BJ (cell line): ENCODE results near the gene MYG1. TPM values are rescaled to one million over a fixed set of nuclear protein-coding genes. Genes with fewer than 3 reads are reported as not detected.
"Not testable (repeated sequence)": the region's sequence is repeated elsewhere in the genome, so short reads cannot be mapped to it uniquely, and the experiment has no call there.

Experiments used
- CTCF ChIA-PET: fragments of 350-600 bp; formaldehyde crosslinking; extraction: SDS; loops from one replicate; lab custom pipeline; 2021; ENCODE audit warnings: antibody characterized with exemption, inconsistent platforms; lab: Yijun Ruan, JAX
- POLR2A ChIA-PET: fragments of 300-600 bp; sonication (Branson Sonifier 250); formaldehyde crosslinking; extraction: SDS; loops from one replicate; lab custom pipeline; 2021; ENCODE audit warnings: antibody characterized with exemption; lab: Charles Lee
- DNase-seq: peaks from one replicate; pipeline ENCODE4 v3.0.0-alpha.2; 2011; ENCODE audit warnings: low read depth
- H3K27me3 ChIP-seq: 2 replicates; pipeline ENCODE4 v1.6.0; 2011; ENCODE audit warnings: low read length; ENCODE audit not compliant: control insufficient read depth, insufficient read depth
- H3K36me3 ChIP-seq: 2 replicates; pipeline ENCODE4 v1.5.1; 2011; ENCODE audit warnings: low read length; ENCODE audit not compliant: control insufficient read depth, insufficient read depth
- H3K4me3 ChIP-seq: 2 replicates; pipeline ENCODE4 v1.5.1; 2011; ENCODE audit warnings: low read depth, mild to moderate bottlenecking, control low read depth, low read length
- CTCF ChIP-seq: IDR thresholded peaks from 2 replicates; pipeline ENCODE4 v1.5.1; 2011; ENCODE audit warnings: low read depth, mild to moderate bottlenecking, control low read depth, inconsistent platforms, low read length, moderate library complexity; ENCODE audit not compliant: insufficient read depth
- polyA plus RNA-seq: library from polyadenylated mRNA; depleted of rRNA; stranded (reverse); fragments of >200 nt; gene quantifications from 2 replicates; pipeline ENCODE4 v1.2.3, GENCODE V29; 2011

The MYG1 gene
- polyA plus RNA-seq, 1 experiment, result 78.3 TPM

GRCh38 chr12:53295070-53295890 is 4.2 kb upstream of the MYG1 start, which contains the start of gene PFDN5:
Gene PFDN5, plus strand, starts transcription at chr12:53295542. Its CDS starts 26 bp downstream, at chr12:53295568.
- ChIA-PET CTCF (interaction anchor here (0.6 to 6.3 kb wide), 9 partner anchors 8 to 204 kb away, joined by 3 to 39 read pairs (median 5); partner anchors contain the start of genes AAAS and MAP3K12), POLR2A (interaction anchor here (1.1 kb wide), 1 partner anchor 76 kb away, joined by 6 read pairs; no protein-coding TSS in a partner anchor)
- H3K4me3 ChIP-seq, result peak within 1 kb of the TSS; percentile 69
- peak; percentile 81 for DNase-seq
- H3K27me3 ChIP-seq, result no peaks in the 10 kb centered on the region
- TF ChIP-seq CTCF, result peak; percentile 17; the same call in 1 of the 2 replicates
- no peaks in the 10 kb centered on the region; the same call in 1 of the 2 replicates for H3K36me3 ChIP-seq

GRCh38 chr12:53295891-53296219 is 3.6 kb upstream of the MYG1 start:
- POLR2A ChIA-PET, result interaction anchor here (1.1 kb wide), 1 partner anchor 77 kb away, joined by 6 read pairs; no protein-coding TSS in a partner anchor
- H3K27me3 ChIP-seq, result no peaks in the 10 kb centered on the region
- no peak for DNase-seq
- H3K4me3 ChIP-seq, result peak overlapping the region; percentile 69
- TF ChIP-seq CTCF, result no peak
- CTCF ChIA-PET, result interaction anchor here (1.2 to 6.3 kb wide), 6 partner anchors 9 to 137 kb away, joined by 3 to 39 read pairs (median 19); partner anchors contain the start of gene AAAS
- H3K36me3 ChIP-seq, result no peaks in the 10 kb centered on the region; the same call in 1 of the 2 replicates

- H3K4me3 ChIP-seq, DNase-seq, H3K27me3 ChIP-seq, POLR2A ChIA-PET, H3K36me3 ChIP-seq: not testable (repeated sequence)
- CTCF ChIA-PET, result interaction anchor here (1.3 to 6.3 kb wide), 6 partner anchors 10 to 194 kb away, joined by 3 to 39 read pairs (median 19); partner anchors contain the start of genes AAAS and SOAT2
Measured at GRCh38 chr12:53297106-53297505, 2.4 kb upstream of the MYG1 start.

- ChIA-PET POLR2A (interaction anchor here (0.5 to 1.4 kb wide), 7 partner anchors 23 to 1293 kb away, joined by 3 to 7 read pairs (median 4); partner anchors contain the start of gene AAAS), CTCF (interaction anchor here (0.5 to 6.3 kb wide), 11 partner anchors 11 to 123 kb away, joined by 3 to 39 read pairs (median 5); partner anchors contain the start of gene AAAS)
- DNase-seq, result peak; percentile 95
- TF ChIP-seq CTCF, result no peak
- Histone ChIP-seq H3K4me3 (no peak overlapping the region), H3K36me3 (peaks cover 5% of the 10 kb centered on the region), H3K27me3 (no peaks in the 10 kb centered on the region)
Measured at GRCh38 chr12:53298164-53298563, 1.3 kb upstream of the MYG1 start.

- H3K27me3 ChIP-seq, result no peaks in the 10 kb centered on the region
- H3K4me3 ChIP-seq, result peak overlapping the region; percentile 80
- DNase-seq, result peak; percentile 19
- ChIA-PET CTCF (interaction anchor here (0.7 to 6.3 kb wide), 9 partner anchors 12 to 209 kb away, joined by 3 to 39 read pairs (median 5); partner anchors contain the start of genes AAAS and ITGB7), POLR2A (interaction anchor here (1.1 kb wide), 1 partner anchor 85 kb away, joined by 4 read pairs; no protein-coding TSS in a partner anchor)
- no peak for TF ChIP-seq CTCF
- H3K36me3 ChIP-seq, result peaks cover 7% of the 10 kb centered on the region
Measured at GRCh38 chr12:53299101-53299453, 418 bp upstream of the MYG1 start.
